ENCODE data around the gene TMEM9. TPM values are rescaled to one million over a fixed set of nuclear protein-coding genes. Genes with fewer than 3 reads are reported as not detected.
A peak's percentile ranks its signal among the peaks of the same experiment; 100 is the strongest.

TMEM9 gene
- total RNA-seq, 2 donors from 2014 or later: 19.0 to 28.1 TPM

- Mint-ChIP-seq H3K9me3 (no peaks in the 10 kb centered on the region), H3K27ac (no peak overlapping the region), H3K36me3 (no peaks in the 10 kb centered on the region)
- no peak for ATAC-seq
- no peak for DNase-seq (ENCODE audit: low spot score in 2 of 2)
Observed at GRCh38 chr1:201091256-201091655, 63.0 kb downstream of the TMEM9 start.

GRCh38 chr1:201090541-201090940, 63.7 kb downstream of the TMEM9 start:
- DNase-seq (ENCODE audit: low spot score in 2 of 2) (no peak), ATAC-seq (no peak)
- Mint-ChIP-seq H3K27ac (no peak overlapping the region), H3K9me3 (no peaks in the 10 kb centered on the region), H3K36me3 (no peaks in the 10 kb centered on the region)

- ATAC-seq: no peak
- H3K9me3 Mint-ChIP-seq: no peaks in the 10 kb centered on the region
- H3K27ac Mint-ChIP-seq: no peak overlapping the region
- DNase-seq (ENCODE audit: low spot score in 2 of 2): no peak
- no peaks in the 10 kb centered on the region for H3K36me3 Mint-ChIP-seq
Observed at GRCh38 chr1:201089596-201089995, 64.7 kb downstream of the TMEM9 start.

GRCh38 chr1:201088901-201089525, 65.3 kb downstream of the TMEM9 start:
- Mint-ChIP-seq H3K27ac (no peak overlapping the region), H3K36me3 (no peaks in the 10 kb centered on the region), H3K9me3 (no peaks in the 10 kb centered on the region)
- ATAC-seq (no peak), DNase-seq (ENCODE audit: low spot score in 2 of 2) (no peak)

- no peaks in the 10 kb centered on the region for H3K36me3 Mint-ChIP-seq
- no peak overlapping the region for H3K27ac Mint-ChIP-seq
- DNase-seq (ENCODE audit: low spot score in 2 of 2) (no peak), ATAC-seq (no peak)
- no peaks in the 10 kb centered on the region for H3K9me3 Mint-ChIP-seq
Observed at GRCh38 chr1:201088395-201088794, 65.9 kb downstream of the TMEM9 start.

- DNase-seq (ENCODE audit: low spot score in 2 of 2): peak in 1 of 2 donors; percentile 36
- no peak overlapping the region for H3K27ac Mint-ChIP-seq
- peak; percentile 80 to 85 for ATAC-seq
- H3K9me3 Mint-ChIP-seq: no peaks in the 10 kb centered on the region
- H3K36me3 Mint-ChIP-seq: no peaks in the 10 kb centered on the region
Observed at GRCh38 chr1:201085902-201086735, 68.2 kb downstream of the TMEM9 start.

Other genes with a start within 250 kb of the TMEM9 start
- gene KIF21B, start 130.8 kb downstream of the TMEM9 start, total RNA-seq: 10 to 100 TPM; 55.9 to 58.1 TPM
- not detected for gene CACNA1S, start 42.0 kb downstream of the TMEM9 start, total RNA-seq
- under 1 TPM; 0.16 to 0.35 TPM for gene ASCL5, start 27.3 kb downstream of the TMEM9 start, total RNA-seq
- gene IGFN1, start 36.4 kb upstream of the TMEM9 start, total RNA-seq: not detected
- gene PKP1, start 129.0 kb upstream of the TMEM9 start, total RNA-seq: not detected
- not detected for gene TNNT2, start 223.2 kb upstream of the TMEM9 start, total RNA-seq
- not detected for gene LAD1, start 244.8 kb upstream of the TMEM9 start, total RNA-seq

Data from activated naive CD4-positive, alpha-beta T cell treated with anti-CD3 and anti-CD28 coated beads, Interleukin-2, amount 50 U/mL, for 72 hours (primary cell).